ENCODE results near the gene CDK8. TPM values are rescaled to one million over a fixed set of nuclear protein-coding genes. Genes with fewer than 3 reads are reported as not detected.

CDK8 gene
- total RNA-seq, 4 donors from 2014 or later = 6.7 to 17.9 (median 15.4) TPM

GRCh38 chr13:26300140-26300539, 46.2 kb downstream of the CDK8 start:
- Histone ChIP-seq H3K27me3 (no peaks in the 10 kb centered on the region), H3K27ac (no peak overlapping the region), H3K4me3 (no peak overlapping the region), H3K4me1 (no peaks in the 10 kb centered on the region), H3K36me3 (no peaks in the 10 kb centered on the region), H3K9me3 (no peaks in the 10 kb centered on the region)
- TF ChIP-seq CTCF (IDR thresholded peaks at IDR 0.05) = no peak
- no peak for TF ChIP-seq POLR2A (IDR thresholded peaks at IDR 0.05)
- intact Hi-C loops (cut with DNase I; ENCODE audit: low total_unique reads) = no loop called here
- DNase-seq = no peak

- Histone ChIP-seq H3K4me1 (no peaks in the 10 kb centered on the region), H3K9me3 (no peaks in the 10 kb centered on the region), H3K27me3 (no peaks in the 10 kb centered on the region), H3K36me3 (no peaks in the 10 kb centered on the region), H3K27ac (no peak overlapping the region), H3K4me3 (no peak overlapping the region)
- intact Hi-C loops (cut with DNase I; ENCODE audit: low total_unique reads) = no loop called here
- TF ChIP-seq CTCF (IDR thresholded peaks at IDR 0.05) (no peak), POLR2A (IDR thresholded peaks at IDR 0.05) (no peak)
- no peak for DNase-seq
Measured at GRCh38 chr13:26305676-26306075, 51.7 kb downstream of the CDK8 start.

DNA sequence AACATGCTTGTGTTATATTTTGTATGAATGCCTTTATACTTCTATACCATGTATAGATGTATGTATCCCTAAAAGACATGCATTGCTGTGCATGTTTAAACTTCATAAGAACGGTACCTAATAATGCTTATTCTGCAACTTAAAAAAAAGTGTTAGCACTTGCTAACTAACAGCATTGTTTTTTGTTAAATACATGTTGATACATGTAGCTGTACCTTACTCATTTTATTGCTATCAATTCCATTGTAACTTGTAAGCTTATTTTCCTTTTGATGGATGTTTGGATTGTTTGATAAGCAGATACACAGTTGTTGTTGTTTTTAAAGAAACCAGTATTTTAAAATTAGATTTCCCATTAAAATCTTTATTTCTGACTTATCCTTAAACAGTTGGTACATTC, 53.8 kb downstream of the CDK8 start:
- H3K9me3 ChIP-seq = no peaks in the 10 kb centered on the region
- no peaks in the 10 kb centered on the region for H3K27me3 ChIP-seq
- no peaks in the 10 kb centered on the region for H3K4me1 ChIP-seq
- DNase-seq = no peak
- intact Hi-C loops (cut with DNase I; ENCODE audit: low total_unique reads) = no loop called here
- TF ChIP-seq POLR2A (IDR thresholded peaks at IDR 0.05) = no peak
- no peak for TF ChIP-seq CTCF (IDR thresholded peaks at IDR 0.05)
- no peaks in the 10 kb centered on the region for H3K36me3 ChIP-seq
- H3K27ac ChIP-seq = no peak overlapping the region
- no peak overlapping the region for H3K4me3 ChIP-seq

DNA sequence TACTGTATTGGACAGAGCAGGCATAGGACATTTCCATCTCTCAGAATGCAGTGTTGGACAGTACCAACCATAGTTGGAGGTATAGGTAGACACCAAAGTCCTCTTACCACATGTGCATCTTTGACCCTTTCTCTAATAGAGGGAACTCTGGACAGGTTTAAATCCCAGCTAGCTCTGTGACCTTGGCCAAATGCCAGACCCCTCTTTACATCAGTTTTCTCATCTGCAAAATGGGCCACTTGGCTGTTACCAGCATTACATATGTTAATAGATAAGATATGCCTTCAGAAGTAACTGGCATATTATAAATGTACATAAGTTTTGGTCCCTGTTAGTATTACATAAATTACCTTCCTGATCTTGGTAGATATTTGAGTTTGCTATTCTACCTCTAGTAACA, 54.3 kb downstream of the CDK8 start:
- no peaks in the 10 kb centered on the region for H3K9me3 ChIP-seq
- intact Hi-C loops (cut with DNase I; ENCODE audit: low total_unique reads) = no loop called here
- no peak overlapping the region for H3K27ac ChIP-seq
- no peaks in the 10 kb centered on the region for H3K4me1 ChIP-seq
- no peaks in the 10 kb centered on the region for H3K27me3 ChIP-seq
- H3K36me3 ChIP-seq = no peaks in the 10 kb centered on the region
- no peak for TF ChIP-seq POLR2A (IDR thresholded peaks at IDR 0.05)
- TF ChIP-seq CTCF (IDR thresholded peaks at IDR 0.05) = no peak
- no peak for DNase-seq
- no peak overlapping the region for H3K4me3 ChIP-seq

GRCh38 chr13:26308836-26309235, 54.9 kb downstream of the CDK8 start:
- Histone ChIP-seq H3K4me1 (no peaks in the 10 kb centered on the region), H3K27me3 (no peaks in the 10 kb centered on the region), H3K9me3 (no peaks in the 10 kb centered on the region), H3K36me3 (no peaks in the 10 kb centered on the region), H3K27ac (no peak overlapping the region), H3K4me3 (no peak overlapping the region)
- intact Hi-C loops (cut with DNase I; ENCODE audit: low total_unique reads) = no loop called here
- TF ChIP-seq POLR2A (IDR thresholded peaks at IDR 0.05) (no peak), CTCF (IDR thresholded peaks at IDR 0.05) (no peak)
- DNase-seq = no peak
